ENCODE data around the gene GPN1.

GPN1 gene

DNA sequence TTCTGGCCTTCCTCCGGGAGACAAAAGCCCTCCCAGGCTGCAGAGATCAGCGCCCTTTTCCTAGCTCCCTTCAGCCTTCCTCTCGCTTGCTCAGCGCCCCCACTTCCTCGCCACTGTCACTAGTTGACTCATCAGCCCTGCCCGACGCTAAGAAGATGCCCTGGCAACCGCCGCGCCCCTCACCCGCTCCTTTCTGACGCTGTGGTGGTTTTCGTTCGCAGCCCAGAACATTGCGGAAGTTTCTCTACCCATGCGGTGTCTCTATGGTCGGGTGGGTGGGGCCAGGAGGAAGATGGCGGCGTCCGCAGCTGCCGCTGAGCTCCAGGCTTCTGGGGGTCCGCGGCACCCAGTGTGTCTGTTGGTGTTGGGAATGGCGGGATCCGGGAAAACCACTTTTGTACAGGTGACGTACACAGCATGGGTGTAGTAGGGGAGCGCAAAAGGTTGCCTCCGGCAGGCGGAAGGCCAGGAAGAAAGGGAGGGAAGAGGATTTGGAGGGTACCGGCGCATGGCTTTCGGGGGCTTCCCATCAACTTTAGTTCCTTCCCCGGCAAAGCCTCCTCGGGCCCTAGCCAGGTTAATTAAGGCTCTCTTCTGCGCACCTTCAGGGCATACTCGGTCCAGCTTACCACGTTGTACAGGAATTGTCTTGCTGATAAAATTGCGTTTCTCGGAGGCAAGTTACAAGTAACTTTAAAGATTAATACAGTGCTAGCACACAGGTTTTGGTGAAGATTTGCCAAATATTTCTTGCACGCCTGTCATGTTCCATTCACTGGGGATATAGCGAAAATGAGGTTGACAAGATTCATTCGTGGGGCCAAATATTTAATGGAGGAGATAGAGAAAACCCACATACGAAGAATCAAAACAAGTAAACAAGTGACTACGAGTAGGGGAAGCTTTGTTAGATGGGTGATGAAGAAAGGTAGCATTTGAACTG is at the start of gene GPN1, which contains the start of gene CCDC121:
GPN1 (plus strand) TSS at position 284 of the 943 bp plus-strand sequence; CDS start at position 293, 9 bp downstream.
CCDC121 (minus strand) TSS at position 246 of the 943 bp plus-strand sequence. CDS start 1,213 bp downstream, outside the sequence.
- H3K9me2 ChIP-seq (replicated peaks; ENCODE audit: insufficient read depth, low read length) = no peaks in the 10 kb centered on the region
- peaks cover 6% of the 10 kb centered on the region for H3K36me3 ChIP-seq (ENCODE audit: low read length)
- no peaks in the 10 kb centered on the region for H4K20me1 ChIP-seq (ENCODE audit: low read depth, low read length)
- peak within 1 kb of the TSS; percentile 84 for H3K9ac ChIP-seq (ENCODE audit: low read length)
- H3K27me3 ChIP-seq (ENCODE audit: low read length) = no peaks in the 10 kb centered on the region
- H3K9me3 ChIP-seq (ENCODE audit: insufficient read depth, low read length) = no peaks in the 10 kb centered on the region
- peak within 1 kb of the TSS; percentile 97 for H2AFZ ChIP-seq (ENCODE audit: low read depth, low read length, severe bottlenecking)
- peaks cover 8% of the 10 kb centered on the region for H3K79me2 ChIP-seq (ENCODE audit: insufficient read depth, low read length)
- peak within 1 kb of the TSS; percentile 24; the same call in 1 of the 2 replicates for H3K27ac ChIP-seq (ENCODE audit: low read depth, low read length)
- no peak for TF ChIP-seq EZH2phosphoT487 (conservative IDR thresholded peaks at IDR 0.05; ENCODE audit: low read length)
- TF ChIP-seq, protein P1, sequence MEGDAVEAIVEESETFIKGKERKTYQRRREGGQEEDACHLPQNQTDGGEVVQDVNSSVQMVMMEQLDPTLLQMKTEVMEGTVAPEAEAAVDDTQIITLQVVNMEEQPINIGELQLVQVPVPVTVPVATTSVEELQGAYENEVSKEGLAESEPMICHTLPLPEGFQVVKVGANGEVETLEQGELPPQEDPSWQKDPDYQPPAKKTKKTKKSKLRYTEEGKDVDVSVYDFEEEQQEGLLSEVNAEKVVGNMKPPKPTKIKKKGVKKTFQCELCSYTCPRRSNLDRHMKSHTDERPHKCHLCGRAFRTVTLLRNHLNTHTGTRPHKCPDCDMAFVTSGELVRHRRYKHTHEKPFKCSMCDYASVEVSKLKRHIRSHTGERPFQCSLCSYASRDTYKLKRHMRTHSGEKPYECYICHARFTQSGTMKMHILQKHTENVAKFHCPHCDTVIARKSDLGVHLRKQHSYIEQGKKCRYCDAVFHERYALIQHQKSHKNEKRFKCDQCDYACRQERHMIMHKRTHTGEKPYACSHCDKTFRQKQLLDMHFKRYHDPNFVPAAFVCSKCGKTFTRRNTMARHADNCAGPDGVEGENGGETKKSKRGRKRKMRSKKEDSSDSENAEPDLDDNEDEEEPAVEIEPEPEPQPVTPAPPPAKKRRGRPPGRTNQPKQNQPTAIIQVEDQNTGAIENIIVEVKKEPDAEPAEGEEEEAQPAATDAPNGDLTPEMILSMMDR (IDR thresholded peaks at IDR 0.05; ENCODE audit: insufficient read depth, low read length, poor library complexity, severe bottlenecking) = no peak
- peaks cover 5% of the 10 kb centered on the region; the same call in 1 of the 2 replicates for H3F3A ChIP-seq (ENCODE audit: insufficient read depth)
- peak within 1 kb of the TSS; percentile 95 for H3K4me3 ChIP-seq (ENCODE audit: insufficient read depth, low read length, poor library complexity, severe bottlenecking)
- H3K4me2 ChIP-seq (ENCODE audit: low read depth, low read length, poor library complexity, severe bottlenecking) = peak within 1 kb of the TSS; percentile 92

GRCh38 chr2:27581417-27582128 is 47.3 kb upstream of the GPN1 start:
- no peak for TF ChIP-seq EZH2phosphoT487 (conservative IDR thresholded peaks at IDR 0.05; ENCODE audit: low read length)
- TF ChIP-seq, protein P1 (IDR thresholded peaks at IDR 0.05; ENCODE audit: insufficient read depth, low read length, poor library complexity, severe bottlenecking) = no peak
- peak overlapping the region; percentile 83 for H2AFZ ChIP-seq (ENCODE audit: low read depth, low read length, severe bottlenecking)
- no peak overlapping the region for H3K9ac ChIP-seq (ENCODE audit: low read length)
- no peak overlapping the region for H3K4me2 ChIP-seq (ENCODE audit: low read depth, low read length, poor library complexity, severe bottlenecking)
- H3K4me3 ChIP-seq (ENCODE audit: insufficient read depth, low read length, poor library complexity, severe bottlenecking) = no peak overlapping the region
- H4K20me1 ChIP-seq (ENCODE audit: low read depth, low read length) = no peaks in the 10 kb centered on the region
- peaks cover 6% of the 10 kb centered on the region; the same call in 1 of the 2 replicates for H3F3A ChIP-seq (ENCODE audit: insufficient read depth)
- H3K9me2 ChIP-seq (replicated peaks; ENCODE audit: insufficient read depth, low read length) = no peaks in the 10 kb centered on the region
- H3K27me3 ChIP-seq (ENCODE audit: low read length) = no peaks in the 10 kb centered on the region
- peaks cover 35% of the 10 kb centered on the region for H3K79me2 ChIP-seq (ENCODE audit: insufficient read depth, low read length)
- no peaks in the 10 kb centered on the region for H3K36me3 ChIP-seq (ENCODE audit: low read length)
- no peak overlapping the region for H3K27ac ChIP-seq (ENCODE audit: low read depth, low read length)
- no peaks in the 10 kb centered on the region for H3K9me3 ChIP-seq (ENCODE audit: insufficient read depth, low read length)

DNA sequence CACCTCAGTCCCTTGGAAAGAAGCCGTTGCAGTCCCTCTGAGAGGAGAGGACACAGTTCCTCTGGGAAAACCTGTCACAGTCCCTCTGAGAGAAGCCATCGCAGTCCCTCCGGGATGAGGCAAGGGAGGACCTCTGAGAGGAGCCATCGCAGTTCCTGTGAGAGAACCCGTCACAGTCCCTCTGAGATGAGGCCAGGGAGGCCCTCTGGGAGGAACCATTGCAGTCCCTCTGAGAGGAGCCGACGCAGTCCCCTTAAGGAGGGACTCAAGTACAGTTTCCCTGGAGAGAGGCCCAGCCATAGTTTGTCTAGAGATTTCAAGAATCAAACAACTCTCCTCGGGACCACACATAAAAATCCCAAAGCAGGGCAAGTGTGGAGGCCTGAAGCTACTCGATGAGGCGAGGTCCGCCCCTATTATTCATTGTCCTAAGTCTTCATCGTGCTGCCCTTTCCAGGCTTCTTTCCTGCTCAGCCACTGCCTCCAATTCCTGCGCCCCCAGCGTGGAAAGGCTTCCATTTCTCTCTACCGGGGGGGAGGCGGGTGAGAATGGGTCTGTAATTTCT is 46.6 kb upstream of the GPN1 start:
- no peak overlapping the region for H3K27ac ChIP-seq (ENCODE audit: low read depth, low read length)
- H2AFZ ChIP-seq (ENCODE audit: low read depth, low read length, severe bottlenecking) = peak overlapping the region; percentile 83
- H3F3A ChIP-seq (ENCODE audit: insufficient read depth) = peaks cover 6% of the 10 kb centered on the region; the same call in 1 of the 2 replicates
- H3K36me3 ChIP-seq (ENCODE audit: low read length) = no peaks in the 10 kb centered on the region
- H3K9me3 ChIP-seq (ENCODE audit: insufficient read depth, low read length) = no peaks in the 10 kb centered on the region
- peak overlapping the region; percentile 71 for H3K4me2 ChIP-seq (ENCODE audit: low read depth, low read length, poor library complexity, severe bottlenecking)
- peak overlapping the region; percentile 78 for H3K9ac ChIP-seq (ENCODE audit: low read length)
- no peak for TF ChIP-seq EZH2phosphoT487 (conservative IDR thresholded peaks at IDR 0.05; ENCODE audit: low read length)
- TF ChIP-seq, protein P1 (IDR thresholded peaks at IDR 0.05; ENCODE audit: insufficient read depth, low read length, poor library complexity, severe bottlenecking) = no peak
- no peaks in the 10 kb centered on the region for H3K27me3 ChIP-seq (ENCODE audit: low read length)
- peak overlapping the region; percentile 76 for H3K4me3 ChIP-seq (ENCODE audit: insufficient read depth, low read length, poor library complexity, severe bottlenecking)
- H3K79me2 ChIP-seq (ENCODE audit: insufficient read depth, low read length) = peaks cover 42% of the 10 kb centered on the region
- H3K9me2 ChIP-seq (replicated peaks; ENCODE audit: insufficient read depth, low read length) = no peaks in the 10 kb centered on the region
- no peaks in the 10 kb centered on the region for H4K20me1 ChIP-seq (ENCODE audit: low read depth, low read length)
